Liver (tissue), 9 donors: ENCODE results near the gene FBF1. TPM values are rescaled to one million over a fixed set of nuclear protein-coding genes. Genes with fewer than 3 reads are reported as not detected.
A peak's percentile ranks its signal among the peaks of the same experiment; 100 is the strongest.

Experiments used
- DNase-seq: peaks from one replicate; pipeline ENCODE4 v3.0.0-alpha.2; 2017; ENCODE audit warnings: low spot score
- H3K27ac ChIP-seq, 2 donors: one replicate each; pipeline ENCODE4 v1.7.0; 2013; ENCODE audit warnings: inconsistent platforms in 2 of 2, low read length in 2 of 2, control low read depth in 1 of 2, low read depth in 1 of 2, mild to moderate bottlenecking in 1 of 2
- H3K27me3 ChIP-seq, 4 donors: one replicate each; pipeline versions ENCODE4 v1.6.1 to v1.7.0; 2013; ENCODE audit warnings: low read length in 3 of 4, inconsistent platforms in 1 of 4, mild to moderate bottlenecking in 1 of 4, moderate library complexity in 1 of 4; ENCODE audit not compliant: control insufficient read depth in 4 of 4, insufficient read depth in 4 of 4
- H3K36me3 ChIP-seq, 4 donors: one replicate each; pipeline versions ENCODE4 v1.6.1 to v1.7.0; 2013; ENCODE audit warnings: low read length in 3 of 4, mild to moderate bottlenecking in 3 of 4, low read depth in 1 of 4, moderate library complexity in 1 of 4; ENCODE audit not compliant: control insufficient read depth in 4 of 4, insufficient read depth in 3 of 4
- H3K4me1 ChIP-seq, 4 donors: one replicate each; pipeline versions ENCODE4 v1.6.1 to v1.7.0; 2013; ENCODE audit warnings: low read length in 3 of 4, mild to moderate bottlenecking in 3 of 4, moderate library complexity in 1 of 4; ENCODE audit not compliant: control insufficient read depth in 4 of 4, insufficient read depth in 4 of 4
- H3K4me3 ChIP-seq, 3 donors: one replicate each; pipeline versions ENCODE4 v1.6.1 to v1.7.0; 2013; ENCODE audit warnings: low read length in 3 of 3, control low read depth in 1 of 3, low read depth in 1 of 3, mild to moderate bottlenecking in 1 of 3
- H3K9ac ChIP-seq, 2 donors: one replicate each; pipeline ENCODE4 v1.7.0; 2013; ENCODE audit warnings: low read length in 2 of 2, mild to moderate bottlenecking in 2 of 2, moderate library complexity in 2 of 2, control low read depth in 1 of 2, low read depth in 1 of 2
- H3K9me3 ChIP-seq, 4 donors: one replicate each; pipeline versions ENCODE4 v1.6.1 to v1.7.0; 2013; ENCODE audit warnings: low read length in 3 of 4; ENCODE audit not compliant: control insufficient read depth in 4 of 4
- ATF3 ChIP-seq: IDR thresholded peaks from 2 replicates; pipeline ENCODE4 v1.6.1; 2016; ENCODE audit warnings: antibody characterized with exemption
- CTCF ChIP-seq: fragments of 150-350 bp; IDR thresholded peaks from 2 replicates; pipeline ENCODE4 v1.5.1; 2017; ENCODE audit warnings: improper control_type of control experiment, low read depth, low read length; ENCODE audit not compliant: missing input control
- EGR1 ChIP-seq, 2 donors: IDR thresholded peaks; 2 replicates each; pipeline ENCODE4 v1.6.1; 2016 to 2018; ENCODE audit warnings: antibody characterized with exemption in 2 of 2, low read depth in 2 of 2
- FOXA1 ChIP-seq: IDR thresholded peaks from 2 replicates; pipeline ENCODE4 v1.6.1; 2016; ENCODE audit warnings: antibody characterized with exemption
- FOXA2 ChIP-seq: IDR thresholded peaks from 2 replicates; pipeline ENCODE4 v1.6.1; 2016; ENCODE audit warnings: antibody characterized with exemption
- HNF4A ChIP-seq, 2 donors: conservative IDR thresholded peaks; 2 replicates each; pipeline ENCODE4 v1.6.1; 2016; ENCODE audit warnings: antibody characterized with exemption in 2 of 2, mild to moderate bottlenecking in 2 of 2
- HNF4G ChIP-seq: IDR thresholded peaks from 2 replicates; pipeline ENCODE4 v1.6.1; 2016; ENCODE audit warnings: antibody characterized with exemption
- JUND ChIP-seq, 2 donors: IDR thresholded peaks; 2 replicates each; pipeline ENCODE4 v1.6.1; 2016; ENCODE audit warnings: antibody characterized with exemption in 2 of 2
- MAX ChIP-seq: IDR thresholded peaks from 2 replicates; pipeline ENCODE4 v1.6.1; 2016; ENCODE audit warnings: antibody characterized with exemption
- NR2F2 ChIP-seq: IDR thresholded peaks from 2 replicates; pipeline ENCODE4 v1.6.1; 2016; ENCODE audit warnings: antibody characterized with exemption
- RAD21 ChIP-seq, 2 donors: IDR thresholded peaks; 2 replicates each; pipeline ENCODE4 v1.6.1; 2016; ENCODE audit warnings: antibody characterized with exemption in 2 of 2, mild to moderate bottlenecking in 2 of 2
- RXRA ChIP-seq, 2 donors: IDR thresholded peaks; 2 replicates each; pipeline ENCODE4 v1.6.1; 2017 to 2018; ENCODE audit warnings: antibody characterized with exemption in 2 of 2, mild to moderate bottlenecking in 1 of 2
- SP1 ChIP-seq: IDR thresholded peaks from 2 replicates; pipeline ENCODE4 v1.6.1; 2018; ENCODE audit warnings: antibody characterized with exemption, mild to moderate bottlenecking
- ZBTB33 ChIP-seq: IDR thresholded peaks from 2 replicates; pipeline ENCODE4 v1.6.1; 2016; ENCODE audit warnings: antibody characterized with exemption
- WGBS: extraction: QIAGEN DNeasy Blood & Tissue Kit; methylation state at CpG from one replicate; pipeline ENCODE4 v1.1.7; 2013; 5-methylcytosine and 5-hydroxymethylcytosine counted together
- polyA plus RNA-seq, 2 donors: library from polyadenylated mRNA; stranded (reverse) in 1 of 2; unstranded in 1 of 2; fragments of 200-250 nt in 1 of 2; fragments of >200 nt in 1 of 2; fragmentation: Nextera tagmentation in 1 of 2; extraction: Ambion mirVana in 1 of 2; gene quantifications; one replicate each; pipeline versions ENCODE4 v1.2.1 to v1.2.3, GENCODE V29; 2013 to 2015
- total RNA-seq, 2 donors: library from RNA; depleted of rRNA; stranded (reverse); fragments of >200 nt; gene quantifications; one replicate each; pipeline ENCODE4 v1.2.3, GENCODE V29; 2014
- donor health status: healthy.
- donor health status: healthy.
- donor health status: healthy.
- donor health status: healthy.
- donor health status: healthy.

Gene FBF1
- total and polyA plus RNA-seq, 4 donors: 0.39 to 5.6 (median 1.7) TPM

- H3K27ac ChIP-seq: peak overlapping the region in 1 of 2 donors; percentile 20
- 33% methylated on average over 8 of the region's 8 CpGs for WGBS
- peaks cover 8 to 27% (median 15%) of the 10 kb centered on the region in 4 donors for H3K36me3 ChIP-seq
Measured at GRCh38 chr17:75959051-75959838, 18.4 kb upstream of the FBF1 start.

GRCh38 chr17:75950855-75951554 is 10.2 kb upstream of the FBF1 start:
- DNase-seq: no peak

More at GRCh38 chr17:75959051-75959838, 18.4 kb upstream of the FBF1 start:
- peaks cover 8 to 34% (median 22%) of the 10 kb centered on the region in 4 donors for H3K4me1 ChIP-seq
- no peaks in the 10 kb centered on the region for H3K27me3 ChIP-seq
- no peak for DNase-seq
- H3K9ac ChIP-seq: peak overlapping the region in 1 of 2 donors; percentile 3
- H3K4me3 ChIP-seq: no peak overlapping the region
- TF ChIP-seq ZBTB33 (no peak), NR2F2 (no peak), ATF3 (no peak), RAD21 (IDR thresholded peaks at IDR 0.05) (peak in 1 of 2 donors; percentile 4), SP1 (peak; percentile 18), RXRA (IDR thresholded peaks at IDR 0.05) (peak in 1 of 2 donors; percentile 51), HNF4A (conservative IDR thresholded peaks at IDR 0.05) (peak; percentile 57 to 67)
- H3K9me3 ChIP-seq: no peaks in the 10 kb centered on the region

GRCh38 chr17:75950421-75950820 is 9.6 kb upstream of the FBF1 start:
- H3K27me3 ChIP-seq: no peaks in the 10 kb centered on the region
- TF ChIP-seq FOXA1 (no peak), MAX (no peak), JUND (IDR thresholded peaks at IDR 0.05) (no peak), NR2F2 (no peak), FOXA2 (no peak), ATF3 (no peak), HNF4G (no peak), CTCF (no peak)
- H3K36me3 ChIP-seq: peaks cover 15 to 87% (median 74%) of the 10 kb centered on the region in 4 donors
- H3K9ac ChIP-seq: no peak overlapping the region
- DNase-seq: no peak
- no peak overlapping the region for H3K27ac ChIP-seq
- 94% methylated on average over 6 of the region's 6 CpGs for WGBS
- no peaks in the 10 kb centered on the region for H3K9me3 ChIP-seq
- H3K4me3 ChIP-seq: no peak overlapping the region
- H3K4me1 ChIP-seq: no peaks in the 10 kb centered on the region

More at GRCh38 chr17:75950855-75951554, 10.2 kb upstream of the FBF1 start:
- Histone ChIP-seq H3K9me3 (no peaks in the 10 kb centered on the region), H3K27ac (no peak overlapping the region), H3K36me3 (peaks cover 17 to 87% (median 75%) of the 10 kb centered on the region in 4 donors), H3K27me3 (no peaks in the 10 kb centered on the region), H3K4me1 (no peaks in the 10 kb centered on the region), H3K4me3 (no peak overlapping the region), H3K9ac (no peak overlapping the region)
- 91% methylated on average over 8 of the region's 8 CpGs for WGBS
- TF ChIP-seq EGR1 (IDR thresholded peaks at IDR 0.05; ENCODE audit: low read depth in 2 of 2): no peak
